IMR-90 (cell line): ENCODE measurements around the gene MYT1. TPM values are rescaled to one million over a fixed set of nuclear protein-coding genes. Genes with fewer than 3 reads are reported as not detected.
"Not testable (repeated sequence)": the region's sequence is repeated elsewhere in the genome, so short reads cannot be mapped to it uniquely, and the experiment has no call there.

Source experiments
- ATAC-seq: fragments of 200-7000 bp; cut with Tn5 transposase; 2 replicates; pipeline ENCODE4 v1.9.1; 2020; ENCODE audit warnings: low read depth, mild to moderate bottlenecking, moderate library complexity
- BruUV-seq: library from RNA; stranded (reverse); fragments of 400-500 nt; replicated peaks from 2 replicates; lab custom pipeline; 2021; lab: Mats Ljungman, UMichigan
- CTCF ChIA-PET: fragments of 300-600 bp; formaldehyde crosslinking; extraction: SDS; loops from one replicate; lab custom pipeline; 2021; ENCODE audit warnings: antibody characterized with exemption; lab: Yijun Ruan, JAX
- POLR2A ChIA-PET: fragments of 300-600 bp; sonication (Branson Sonifier 250); formaldehyde crosslinking; loops from one replicate; lab custom pipeline; 2022; ENCODE audit warnings: antibody characterized with exemption; ENCODE audit not compliant: unreplicated experiment; lab: Charles Lee
- DNase-seq: peaks from one replicate; pipeline ENCODE4 v3.0.0; 2013
- H2AFZ ChIP-seq: replicated peaks from 2 replicates; pipeline ENCODE3; 2013; ENCODE audit warnings: low read length, mild to moderate bottlenecking; ENCODE audit not compliant: poor library complexity
- H2AK5ac ChIP-seq: 2 replicates; pipeline ENCODE4 v1.6.1; 2013; ENCODE audit warnings: low read depth, low read length, inconsistent platforms
- H2AK9ac ChIP-seq: replicated peaks from 2 replicates; pipeline ENCODE3; 2013; ENCODE audit warnings: mild to moderate bottlenecking, low read depth, low read length, moderate library complexity; ENCODE audit not compliant: poor library complexity
- H2BK120ac ChIP-seq: 2 replicates; pipeline ENCODE4 v1.6.1; 2013; ENCODE audit warnings: low read depth, low read length, inconsistent platforms
- H2BK15ac ChIP-seq: 3 replicates; pipeline ENCODE4 v1.6.1; 2013; ENCODE audit warnings: low read depth, low read length, inconsistent platforms
- H2BK20ac ChIP-seq: 2 replicates; pipeline ENCODE4 v1.6.1; 2013; ENCODE audit warnings: low read depth, mild to moderate bottlenecking, inconsistent platforms, low read length, moderate library complexity
- H2BK5ac ChIP-seq: 2 replicates; pipeline ENCODE4 v1.6.1; 2013; ENCODE audit warnings: mild to moderate bottlenecking, low read depth, low read length, inconsistent platforms; ENCODE audit not compliant: poor library complexity, severe bottlenecking
- H3K14ac ChIP-seq: replicated peaks from 2 replicates; pipeline ENCODE4 v1.6.1; 2013; ENCODE audit warnings: low read depth, low read length, inconsistent platforms
- H3K18ac ChIP-seq: 2 replicates; pipeline ENCODE4 v1.6.1; 2013; ENCODE audit warnings: low read depth, low read length, control low read depth
- H3K23ac ChIP-seq: 2 replicates; pipeline ENCODE4 v1.6.1; 2013; ENCODE audit warnings: low read depth, low read length, inconsistent platforms
- H3K27ac ChIP-seq: 2 replicates; pipeline ENCODE4 v1.5.1; 2013; ENCODE audit warnings: mild to moderate bottlenecking, control low read depth, low read length; ENCODE audit not compliant: insufficient read depth
- H3K27me3 ChIP-seq: 2 replicates; pipeline ENCODE4 v1.6.1; 2013; ENCODE audit warnings: low read length; ENCODE audit not compliant: control insufficient read depth, insufficient read depth
- H3K36me3 ChIP-seq: 2 replicates; pipeline ENCODE4 v1.6.1; 2013; ENCODE audit warnings: low read length, mixed read lengths; ENCODE audit not compliant: control insufficient read depth, insufficient read depth
- H3K4ac ChIP-seq: 2 replicates; pipeline ENCODE4 v1.6.1; 2013; ENCODE audit warnings: low read depth, low read length, inconsistent platforms
- H3K4me1 ChIP-seq: 2 replicates; pipeline ENCODE4 v1.6.1; 2013; ENCODE audit warnings: low read length, mixed read lengths; ENCODE audit not compliant: control insufficient read depth, insufficient read depth
- H3K4me2 ChIP-seq: 2 replicates; pipeline ENCODE4 v1.6.1; 2013; ENCODE audit warnings: low read depth, mild to moderate bottlenecking, control low read depth, low read length, moderate library complexity
- H3K4me3 ChIP-seq: 2 replicates; pipeline ENCODE4 v1.5.1; 2013; ENCODE audit warnings: low read depth, mild to moderate bottlenecking, control low read depth, low read length, moderate library complexity; ENCODE audit not compliant: insufficient read depth
- H3K56ac ChIP-seq: 2 replicates; pipeline ENCODE4 v1.6.1; 2013; ENCODE audit warnings: low read length, inconsistent platforms; ENCODE audit not compliant: insufficient read depth; ENCODE audit errors: extremely low read depth
- H3K79me1 ChIP-seq, 2 experiments: 2 replicates each; pipeline ENCODE4 v1.6.1; 2013; ENCODE audit warnings: low read length in 2 of 2, inconsistent platforms in 1 of 2, low read depth in 1 of 2
- H3K9ac ChIP-seq: 2 replicates; pipeline ENCODE4 v1.6.1; 2013; ENCODE audit warnings: low read depth, low read length, control low read depth
- H3K9me1 ChIP-seq: 2 replicates; pipeline ENCODE4 v1.6.1; 2013; ENCODE audit warnings: low read length, inconsistent platforms; ENCODE audit not compliant: insufficient read depth
- H3K9me3 ChIP-seq: 2 replicates; pipeline ENCODE4 v1.6.1; 2013; ENCODE audit warnings: low read length; ENCODE audit not compliant: control insufficient read depth, insufficient read depth
- H4K20me1 ChIP-seq: 2 replicates; pipeline ENCODE4 v1.6.1; 2013; ENCODE audit warnings: low read length, inconsistent platforms; ENCODE audit not compliant: insufficient read depth
- H4K5ac ChIP-seq: 2 replicates; pipeline ENCODE4 v1.6.1; 2013; ENCODE audit warnings: mild to moderate bottlenecking, low read depth, low read length, control low read depth
- H4K8ac ChIP-seq, 2 experiments: 2 replicates each; pipeline ENCODE4 v1.6.1; 2013; ENCODE audit warnings: low read depth in 2 of 2, low read length in 2 of 2, control low read depth in 1 of 2, inconsistent platforms in 1 of 2
- H4K91ac ChIP-seq: 2 replicates; pipeline ENCODE4 v1.6.1; 2013; ENCODE audit warnings: low read depth, low read length, inconsistent platforms; ENCODE audit not compliant: insufficient read depth
- WGBS, 2 experiments: methylation state at CpG; one replicate each; pipeline versions ENCODE4 v1.1.5 to v1.1.7; 2013; ENCODE audit warnings: missing lambda C conversion rate in 2 of 2; ENCODE audit not compliant: insufficient read length in 1 of 2; ENCODE audit errors: extremely low coverage in 2 of 2; 5-methylcytosine and 5-hydroxymethylcytosine counted together
- dilution Hi-C: fragments of 300-500 bp; cut with HindIII; formaldehyde crosslinking; loops from one replicate; pipeline ENCODE4 v1.14.3; 2018; ENCODE audit warnings: low sequenced_read_pairs; ENCODE audit not compliant: unreplicated experiment
- in situ Hi-C: fragments of 300-500 bp; cut with MboI; formaldehyde crosslinking; loops from 3 replicates; pipeline ENCODE4 v1.14.3; 2019; ENCODE audit warnings: low sequenced_read_pairs, inconsistent platforms, mixed read lengths
- intact Hi-C: fragments of 100-400 bp; cut with micrococcal nuclease; formaldehyde crosslinking; loops from 2 replicates; pipeline ENCODE4 v1.10.0; 2022
- polyA plus RNA-seq, 3 experiments: library from polyadenylated mRNA; depleted of rRNA; stranded (reverse); fragments of >200 nt; gene quantifications; 2 replicates each; pipeline ENCODE4 v1.2.3, GENCODE V29; 2012; ENCODE audit warnings: low replicate concordance in 1 of 3
- total RNA-seq: library from RNA; depleted of rRNA; stranded (reverse); fragments of >200 nt; gene quantifications from 2 replicates; pipeline ENCODE4 v1.2.3, GENCODE V29; 2012

The MYT1 gene
- total and polyA plus RNA-seq, 2 of the 4 experiments (the other 2 are of a cell fraction) = not detected

DNA sequence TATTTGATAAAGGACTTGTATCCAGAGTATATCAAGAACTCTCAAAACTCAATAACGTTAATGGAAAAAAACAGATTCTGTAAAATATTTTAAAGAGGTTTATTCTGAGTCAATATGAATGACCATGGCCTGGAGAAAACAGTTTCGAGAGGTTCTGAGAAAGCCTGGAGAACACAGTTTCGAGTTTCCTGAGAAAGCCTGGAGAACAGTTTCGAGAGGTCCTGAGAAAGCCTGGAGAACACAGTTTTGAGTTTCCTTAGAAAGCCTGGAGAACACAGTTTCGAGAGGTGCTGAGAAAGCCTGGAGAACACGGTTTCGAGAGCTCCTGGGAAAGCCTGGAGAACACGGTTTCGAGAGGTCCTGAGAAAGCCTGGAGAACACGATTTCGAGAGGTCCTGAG lies 41.3 kb upstream of the MYT1 start:
- H3K14ac ChIP-seq, CTCF ChIA-PET, H3K79me1 ChIP-seq, H2AK5ac ChIP-seq, H2BK120ac ChIP-seq, intact Hi-C loops, H2BK15ac ChIP-seq, H3K36me3 ChIP-seq, H4K8ac ChIP-seq, DNase-seq, H3K9ac ChIP-seq, ATAC-seq, POLR2A ChIA-PET, H3K27ac ChIP-seq, dilution Hi-C loops, H2BK5ac ChIP-seq, H3K23ac ChIP-seq, H3K4me2 ChIP-seq, H3K4ac ChIP-seq, H2AFZ ChIP-seq, H4K5ac ChIP-seq, H3K4me3 ChIP-seq, H3K56ac ChIP-seq, H3K9me3 ChIP-seq, H3K4me1 ChIP-seq, H4K91ac ChIP-seq, H3K9me1 ChIP-seq, H4K20me1 ChIP-seq, in situ Hi-C loops, H2AK9ac ChIP-seq, H3K18ac ChIP-seq, BruUV-seq, H2BK20ac ChIP-seq: not testable (repeated sequence)
- H3K27me3 ChIP-seq = peaks cover 22% of the 10 kb centered on the region
- 80% methylated on average over 10 of the region's 11 CpGs; no CpG with 5 or more reads in 1 of the 2 experiments for WGBS, 2 experiments

GRCh38 chr20:64123517-64123916 lies 40.7 kb upstream of the MYT1 start:
- H4K5ac ChIP-seq, H3K27ac ChIP-seq, CTCF ChIA-PET, POLR2A ChIA-PET, H4K8ac ChIP-seq, H3K4me1 ChIP-seq, H3K36me3 ChIP-seq, H3K14ac ChIP-seq, H2BK120ac ChIP-seq, H3K9me1 ChIP-seq, ATAC-seq, dilution Hi-C loops, H3K18ac ChIP-seq, H3K23ac ChIP-seq, H4K91ac ChIP-seq, intact Hi-C loops, H2AK5ac ChIP-seq, H3K4ac ChIP-seq, H3K9ac ChIP-seq, H2AK9ac ChIP-seq, H2BK20ac ChIP-seq, H2AFZ ChIP-seq, H2BK5ac ChIP-seq, in situ Hi-C loops, H3K79me1 ChIP-seq, H4K20me1 ChIP-seq, H3K4me3 ChIP-seq, BruUV-seq, H3K4me2 ChIP-seq, H2BK15ac ChIP-seq, H3K56ac ChIP-seq, DNase-seq, H3K9me3 ChIP-seq: not testable (repeated sequence)
- 69% methylated on average over 7 of the region's 11 CpGs; no CpG with 5 or more reads in 1 of the 2 experiments for WGBS, 2 experiments
- H3K27me3 ChIP-seq = peaks cover 22% of the 10 kb centered on the region
